IMR-90 (cell line): Measurements from ENCODE around the gene NDUFA1. TPM values are rescaled to one million over a fixed set of nuclear protein-coding genes. Genes with fewer than 3 reads are reported as not detected.
"Not testable (repeated sequence)": the region's sequence is repeated elsewhere in the genome, so short reads cannot be mapped to it uniquely, and the experiment has no call there.

Experiments
- ATAC-seq: fragments of 200-7000 bp; cut with Tn5 transposase; 2 replicates; pipeline ENCODE4 v1.9.1; 2020; ENCODE audit warnings: low read depth, mild to moderate bottlenecking, moderate library complexity
- BruUV-seq: library from RNA; stranded (reverse); fragments of 400-500 nt; replicated peaks from 2 replicates; lab custom pipeline; 2021; lab: Mats Ljungman, UMichigan
- CTCF ChIA-PET: fragments of 300-600 bp; formaldehyde crosslinking; extraction: SDS; loops from one replicate; lab custom pipeline; 2021; ENCODE audit warnings: antibody characterized with exemption; lab: Yijun Ruan, JAX
- POLR2A ChIA-PET: fragments of 300-600 bp; sonication (Branson Sonifier 250); formaldehyde crosslinking; loops from one replicate; lab custom pipeline; 2022; ENCODE audit warnings: antibody characterized with exemption; ENCODE audit not compliant: unreplicated experiment; lab: Charles Lee
- DNase-seq: peaks from one replicate; pipeline ENCODE4 v3.0.0; 2013
- H2AFZ ChIP-seq: replicated peaks from 2 replicates; pipeline ENCODE3; 2013; ENCODE audit warnings: low read length, mild to moderate bottlenecking; ENCODE audit not compliant: poor library complexity
- H2AK5ac ChIP-seq: 2 replicates; pipeline ENCODE4 v1.6.1; 2013; ENCODE audit warnings: low read depth, low read length, inconsistent platforms
- H2AK9ac ChIP-seq: replicated peaks from 2 replicates; pipeline ENCODE3; 2013; ENCODE audit warnings: mild to moderate bottlenecking, low read depth, low read length, moderate library complexity; ENCODE audit not compliant: poor library complexity
- H2BK120ac ChIP-seq: 2 replicates; pipeline ENCODE4 v1.6.1; 2013; ENCODE audit warnings: low read depth, low read length, inconsistent platforms
- H2BK15ac ChIP-seq: 3 replicates; pipeline ENCODE4 v1.6.1; 2013; ENCODE audit warnings: low read depth, low read length, inconsistent platforms
- H2BK20ac ChIP-seq: 2 replicates; pipeline ENCODE4 v1.6.1; 2013; ENCODE audit warnings: low read depth, mild to moderate bottlenecking, inconsistent platforms, low read length, moderate library complexity
- H2BK5ac ChIP-seq: 2 replicates; pipeline ENCODE4 v1.6.1; 2013; ENCODE audit warnings: mild to moderate bottlenecking, low read depth, low read length, inconsistent platforms; ENCODE audit not compliant: poor library complexity, severe bottlenecking
- H3K14ac ChIP-seq: replicated peaks from 2 replicates; pipeline ENCODE4 v1.6.1; 2013; ENCODE audit warnings: low read depth, low read length, inconsistent platforms
- H3K18ac ChIP-seq: 2 replicates; pipeline ENCODE4 v1.6.1; 2013; ENCODE audit warnings: low read depth, low read length, control low read depth
- H3K23ac ChIP-seq: 2 replicates; pipeline ENCODE4 v1.6.1; 2013; ENCODE audit warnings: low read depth, low read length, inconsistent platforms
- H3K27ac ChIP-seq: 2 replicates; pipeline ENCODE4 v1.5.1; 2013; ENCODE audit warnings: mild to moderate bottlenecking, control low read depth, low read length; ENCODE audit not compliant: insufficient read depth
- H3K27me3 ChIP-seq: 2 replicates; pipeline ENCODE4 v1.6.1; 2013; ENCODE audit warnings: low read length; ENCODE audit not compliant: control insufficient read depth, insufficient read depth
- H3K36me3 ChIP-seq: 2 replicates; pipeline ENCODE4 v1.6.1; 2013; ENCODE audit warnings: low read length, mixed read lengths; ENCODE audit not compliant: control insufficient read depth, insufficient read depth
- H3K4ac ChIP-seq: 2 replicates; pipeline ENCODE4 v1.6.1; 2013; ENCODE audit warnings: low read depth, low read length, inconsistent platforms
- H3K4me1 ChIP-seq: 2 replicates; pipeline ENCODE4 v1.6.1; 2013; ENCODE audit warnings: low read length, mixed read lengths; ENCODE audit not compliant: control insufficient read depth, insufficient read depth
- H3K4me2 ChIP-seq: 2 replicates; pipeline ENCODE4 v1.6.1; 2013; ENCODE audit warnings: low read depth, mild to moderate bottlenecking, control low read depth, low read length, moderate library complexity
- H3K4me3 ChIP-seq: 2 replicates; pipeline ENCODE4 v1.5.1; 2013; ENCODE audit warnings: low read depth, mild to moderate bottlenecking, control low read depth, low read length, moderate library complexity; ENCODE audit not compliant: insufficient read depth
- H3K56ac ChIP-seq: 2 replicates; pipeline ENCODE4 v1.6.1; 2013; ENCODE audit warnings: low read length, inconsistent platforms; ENCODE audit not compliant: insufficient read depth; ENCODE audit errors: extremely low read depth
- H3K79me1 ChIP-seq, 2 experiments: 2 replicates each; pipeline ENCODE4 v1.6.1; 2013; ENCODE audit warnings: low read length in 2 of 2, inconsistent platforms in 1 of 2, low read depth in 1 of 2
- H3K9ac ChIP-seq: 2 replicates; pipeline ENCODE4 v1.6.1; 2013; ENCODE audit warnings: low read depth, low read length, control low read depth
- H3K9me1 ChIP-seq: 2 replicates; pipeline ENCODE4 v1.6.1; 2013; ENCODE audit warnings: low read length, inconsistent platforms; ENCODE audit not compliant: insufficient read depth
- H3K9me3 ChIP-seq: 2 replicates; pipeline ENCODE4 v1.6.1; 2013; ENCODE audit warnings: low read length; ENCODE audit not compliant: control insufficient read depth, insufficient read depth
- H4K20me1 ChIP-seq: 2 replicates; pipeline ENCODE4 v1.6.1; 2013; ENCODE audit warnings: low read length, inconsistent platforms; ENCODE audit not compliant: insufficient read depth
- H4K5ac ChIP-seq: 2 replicates; pipeline ENCODE4 v1.6.1; 2013; ENCODE audit warnings: mild to moderate bottlenecking, low read depth, low read length, control low read depth
- H4K8ac ChIP-seq, 2 experiments: 2 replicates each; pipeline ENCODE4 v1.6.1; 2013; ENCODE audit warnings: low read depth in 2 of 2, low read length in 2 of 2, control low read depth in 1 of 2, inconsistent platforms in 1 of 2
- H4K91ac ChIP-seq: 2 replicates; pipeline ENCODE4 v1.6.1; 2013; ENCODE audit warnings: low read depth, low read length, inconsistent platforms; ENCODE audit not compliant: insufficient read depth
- CEBPB ChIP-seq: IDR thresholded peaks from 2 replicates; pipeline ENCODE4 v1.6.1; 2012; ENCODE audit warnings: low read depth, low read length, improper control_type of control experiment
- CTCF ChIP-seq: conservative IDR thresholded peaks from 2 replicates; pipeline ENCODE4 v1.5.1; 2012; ENCODE audit warnings: mild to moderate bottlenecking, low read depth, low read length, improper control_type of control experiment
- WGBS, 2 experiments: methylation state at CpG; one replicate each; pipeline versions ENCODE4 v1.1.5 to v1.1.7; 2013; ENCODE audit warnings: missing lambda C conversion rate in 2 of 2; ENCODE audit not compliant: insufficient read length in 1 of 2; ENCODE audit errors: extremely low coverage in 2 of 2; 5-methylcytosine and 5-hydroxymethylcytosine counted together
- dilution Hi-C: fragments of 300-500 bp; cut with HindIII; formaldehyde crosslinking; loops from one replicate; pipeline ENCODE4 v1.14.3; 2018; ENCODE audit warnings: low sequenced_read_pairs; ENCODE audit not compliant: unreplicated experiment
- in situ Hi-C: fragments of 300-500 bp; cut with MboI; formaldehyde crosslinking; loops from 3 replicates; pipeline ENCODE4 v1.14.3; 2019; ENCODE audit warnings: low sequenced_read_pairs, inconsistent platforms, mixed read lengths
- intact Hi-C: fragments of 100-400 bp; cut with micrococcal nuclease; formaldehyde crosslinking; loops from 2 replicates; pipeline ENCODE4 v1.10.0; 2022
- polyA plus RNA-seq, 3 experiments: library from polyadenylated mRNA; depleted of rRNA; stranded (reverse); fragments of >200 nt; gene quantifications; 2 replicates each; pipeline ENCODE4 v1.2.3, GENCODE V29; 2012; ENCODE audit warnings: low replicate concordance in 1 of 3
- total RNA-seq: library from RNA; depleted of rRNA; stranded (reverse); fragments of >200 nt; gene quantifications from 2 replicates; pipeline ENCODE4 v1.2.3, GENCODE V29; 2012

NDUFA1 gene
- total and polyA plus RNA-seq, 2 of the 4 experiments (the other 2 are of a cell fraction): 12.5 to 90.1 TPM

GRCh38 chrX:119887721-119888425 lies 16.2 kb downstream of the NDUFA1 start:
- H3K56ac ChIP-seq: no peak overlapping the region
- 52% methylated on average over 13 of the region's 40 CpGs; no CpG with 5 or more reads in 1 of the 2 experiments for WGBS, 2 experiments
- ChIA-PET CTCF (interaction anchor here (0.6 to 1.2 kb wide), 7 partner anchors 7 to 33 kb away, joined by 3 to 5 read pairs (median 4); partner anchors contain the start of genes NDUFA1 and RNF113A), POLR2A (no interaction called here)
- H3K4ac ChIP-seq: no peak overlapping the region
- H3K4me1 ChIP-seq: no peaks in the 10 kb centered on the region
- TF ChIP-seq CEBPB (no peak), CTCF (peak; percentile 46)
- H3K14ac ChIP-seq: no peak overlapping the region
- H4K91ac ChIP-seq: no peak overlapping the region
- H2BK5ac ChIP-seq: no peak overlapping the region
- no peak overlapping the region for H3K27ac ChIP-seq
- ATAC-seq (peak; percentile 86), DNase-seq (peak; percentile 30)
- H2BK15ac ChIP-seq: no peak overlapping the region
- no peaks in the 10 kb centered on the region for H3K27me3 ChIP-seq
- in situ Hi-C loops: no loop called here
- H3K23ac ChIP-seq: no peak overlapping the region
- dilution Hi-C loops: no loop called here
- no peak overlapping the region for H2BK120ac ChIP-seq
- no peak overlapping the region for H2AK5ac ChIP-seq
- H3K4me2 ChIP-seq: peak overlapping the region; percentile 62
- no peak overlapping the region for H3K18ac ChIP-seq
- no peaks in the 10 kb centered on the region for H3K9me1 ChIP-seq
- no peaks in the 10 kb centered on the region for H4K20me1 ChIP-seq
- H3K9me3 ChIP-seq: no peaks in the 10 kb centered on the region
- H3K9ac ChIP-seq: no peak overlapping the region
- H2BK20ac ChIP-seq: no peak overlapping the region
- BruUV-seq: no TSS peak
- H4K8ac ChIP-seq: no peak overlapping the region; a peak in 1 of 4 replicates
- H3K4me3 ChIP-seq: peak overlapping the region; percentile 31
- intact Hi-C loops: loop anchor here (10.0 kb wide), 1 partner anchor 373 kb away; no protein-coding TSS in a partner anchor
- H3K79me1 ChIP-seq: no peaks in the 10 kb centered on the region
- H2AK9ac ChIP-seq: no peak overlapping the region
- no peak overlapping the region for H4K5ac ChIP-seq
- H2AFZ ChIP-seq: peak overlapping the region; percentile 89
- no peaks in the 10 kb centered on the region for H3K36me3 ChIP-seq

GRCh38 chrX:119890626-119891025 lies 19.0 kb downstream of the NDUFA1 start:
- H2BK20ac ChIP-seq, DNase-seq, H3K27ac ChIP-seq, ATAC-seq, H2BK120ac ChIP-seq, H3K9me1 ChIP-seq, H2AK5ac ChIP-seq, H2BK5ac ChIP-seq, H2AK9ac ChIP-seq, H3K23ac ChIP-seq, H4K5ac ChIP-seq, H3K27me3 ChIP-seq, H3K9me3 ChIP-seq, intact Hi-C loops, in situ Hi-C loops, H2AFZ ChIP-seq, H3K36me3 ChIP-seq, H3K14ac ChIP-seq, POLR2A ChIA-PET, H3K9ac ChIP-seq, BruUV-seq, H3K79me1 ChIP-seq, H3K4ac ChIP-seq, H4K8ac ChIP-seq, CTCF ChIA-PET, dilution Hi-C loops, H4K20me1 ChIP-seq, H3K4me2 ChIP-seq, H3K56ac ChIP-seq, H3K18ac ChIP-seq, H3K4me1 ChIP-seq, H3K4me3 ChIP-seq, H2BK15ac ChIP-seq, H4K91ac ChIP-seq: not testable (repeated sequence)
- 77% methylated on average over 15 of the region's 36 CpGs; no CpG with 5 or more reads in 1 of the 2 experiments for WGBS, 2 experiments
